Thyroid gland (tissue), 4 donors: ENCODE results near the gene CAPG. TPM values are rescaled to one million over a fixed set of nuclear protein-coding genes. Genes with fewer than 3 reads are reported as not detected.

ENCODE experiments used
- DNase-seq, 2 donors: peaks; one replicate each; pipeline ENCODE4 v3.0.0-alpha.2; 2019
- H3K27ac ChIP-seq, 3 donors: fragments of 200-600 bp; sonication (generic); 1 replicate in 2 of 3; 2 replicates in 1 of 3; pipeline ENCODE4 v1.5.1; 2016 to 2019; ENCODE audit warnings: mild to moderate bottlenecking in 1 of 3, moderate library complexity in 1 of 3
- H3K27me3 ChIP-seq: fragments of 200-600 bp; sonication (generic); one replicate; pipeline ENCODE4 v1.5.1; 2019
- H3K36me3 ChIP-seq, 2 donors: fragments of 200-600 bp; sonication (generic); one replicate each; pipeline ENCODE4 v1.5.1; 2016 to 2019
- H3K4me1 ChIP-seq, 2 donors: fragments of 200-600 bp; sonication (generic); one replicate each; pipeline ENCODE4 v1.5.1; 2017 to 2019
- H3K4me3 ChIP-seq, 3 donors: fragments of 200-600 bp; sonication (generic); replicated peaks in 1 of 3; 1 replicate in 2 of 3; 2 replicates in 1 of 3; pipeline ENCODE4 v1.5.1; 2016; ENCODE audit warnings: mild to moderate bottlenecking in 1 of 3
- H3K9me3 ChIP-seq: fragments of 200-600 bp; sonication (generic); one replicate; pipeline ENCODE4 v1.5.1; 2017
- CTCF ChIP-seq, 6 experiments: fragments of 200-600 bp in 3 of 6; fragments of 450-650 bp in 3 of 6; sonication (generic) in 3 of 6; IDR thresholded peaks; one replicate each; pipeline ENCODE4 v1.5.1; 2016 to 2019; ENCODE audit warnings: antibody characterized with exemption in 6 of 6, mild to moderate bottlenecking in 2 of 6, inconsistent platforms in 1 of 6, moderate library complexity in 1 of 6
- POLR2A ChIP-seq, 2 donors: fragments of 450-650 bp; IDR thresholded peaks; one replicate each; pipeline ENCODE4 v1.6.1; 2017; ENCODE audit warnings: antibody characterized with exemption in 2 of 2, mild to moderate bottlenecking in 2 of 2, moderate library complexity in 1 of 2
- WGBS, 2 donors: methylation state at CpG; one replicate each; pipeline ENCODE4 v1.1.5; 2017; 5-methylcytosine and 5-hydroxymethylcytosine counted together
- intact Hi-C: fragments of 100-400 bp; cut with DNase I; formaldehyde crosslinking; loops from one replicate; pipeline ENCODE4 v1.15.1; 2023
- total RNA-seq, 4 donors: library from RNA; depleted of rRNA; stranded (reverse); fragments of >200 nt; gene quantifications; one replicate each; pipeline ENCODE4 v1.2.3, GENCODE V29; 2016

Gene CAPG
- total RNA-seq = 100 to 1,000 TPM; 155 to 257 (median 225) TPM

DNA sequence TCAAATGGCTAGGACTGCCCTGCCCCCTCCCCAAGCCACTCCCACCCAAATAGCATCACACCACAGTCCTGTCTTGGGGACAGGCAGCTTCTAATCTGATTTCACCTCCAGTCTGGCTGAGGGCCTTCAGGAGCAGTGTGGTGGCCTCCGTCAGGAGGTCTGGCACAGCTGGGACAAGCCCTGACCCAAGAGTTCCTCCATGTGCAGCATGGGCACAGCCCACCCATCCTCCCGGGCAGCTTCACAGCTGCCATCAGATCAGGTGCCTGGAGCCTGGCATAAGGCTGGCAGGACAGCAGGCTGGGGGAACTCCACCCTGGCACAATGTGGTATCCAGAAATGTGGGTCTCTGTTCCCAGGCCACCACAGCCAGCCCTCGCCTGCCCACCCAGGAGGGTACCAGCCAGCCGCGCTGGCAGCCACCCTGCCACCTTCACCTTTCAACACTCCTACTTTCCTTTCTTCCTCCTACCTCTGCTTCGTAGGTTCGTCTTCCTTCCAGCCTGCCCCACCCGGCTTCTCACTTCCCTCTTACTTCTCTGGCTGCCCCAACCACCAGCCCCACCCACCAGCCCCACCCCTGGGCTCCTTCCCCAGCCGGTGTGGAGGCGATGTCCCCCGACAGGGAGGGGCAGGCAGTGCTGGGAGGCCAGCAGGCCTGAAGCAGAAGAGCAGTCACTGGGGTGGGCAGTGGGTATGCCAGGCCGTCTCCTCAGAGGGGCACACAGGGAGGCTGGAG is at the start of gene CAPG:
CAPG (minus strand) TSS at position 522 of the 739 bp plus-strand sequence. CDS start 8,221 bp downstream, outside the sequence.
- intact Hi-C loops = loop anchor here (10.0 kb wide), 1 partner anchor 55 kb away; the partner anchor contains the start of genes ELMOD3 and RETSAT
- WGBS, 2 donors = 48 to 50% methylated on average over 10 to 12 of the region's 12 CpGs
- Histone ChIP-seq H3K27ac (peak within 1 kb of the TSS; percentile 58 to 83 (median 80)), H3K4me3 (no peak within 1 kb of the TSS), H3K27me3 (no peaks in the 10 kb centered on the region), H3K9me3 (no peaks in the 10 kb centered on the region), H3K4me1 (peaks cover 63 to 75% of the 10 kb centered on the region in 2 donors), H3K36me3 (no peaks in the 10 kb centered on the region)
- peak; percentile 68 to 78 for DNase-seq
- TF ChIP-seq POLR2A (IDR thresholded peaks at IDR 0.05) (peak in 1 of 2 donors; percentile 12), CTCF (IDR thresholded peaks at IDR 0.05) (no peak)

DNA sequence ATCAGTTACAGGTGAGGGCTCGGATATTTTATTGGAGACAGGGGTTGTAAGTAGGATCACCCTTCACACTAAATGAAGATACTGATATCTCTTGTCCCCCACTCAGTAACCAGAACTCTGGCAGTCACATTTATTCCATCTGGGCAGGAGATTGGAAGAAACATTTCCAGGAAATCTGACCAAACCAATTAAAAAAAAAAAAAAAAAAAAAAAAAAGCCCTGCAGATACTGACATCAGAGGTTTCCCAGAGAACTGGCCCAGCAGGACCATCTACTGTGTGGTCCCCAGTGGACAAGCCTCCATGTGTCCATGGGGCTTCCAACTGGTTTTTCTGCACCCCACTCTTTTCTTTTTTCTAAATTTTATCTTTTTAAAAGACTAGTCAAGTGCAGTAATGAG is 49.6 kb upstream of the CAPG start:
- Histone ChIP-seq H3K4me3 (no peak overlapping the region), H3K36me3 (no peaks in the 10 kb centered on the region), H3K27ac (no peak overlapping the region), H3K27me3 (no peaks in the 10 kb centered on the region), H3K9me3 (no peaks in the 10 kb centered on the region), H3K4me1 (no peaks in the 10 kb centered on the region)
- intact Hi-C loops = no loop called here
- DNase-seq = no peak
- no peak for TF ChIP-seq CTCF (IDR thresholded peaks at IDR 0.05)
- no peak for TF ChIP-seq POLR2A (IDR thresholded peaks at IDR 0.05)
- 86 to 91% methylated on average over 1 of the region's 1 CpG for WGBS, 2 donors

GRCh38 chr2:85458601-85459563 is 48.7 kb upstream of the CAPG start:
- intact Hi-C loops = no loop called here
- TF ChIP-seq POLR2A (IDR thresholded peaks at IDR 0.05) (no peak), CTCF (IDR thresholded peaks at IDR 0.05) (no peak)
- DNase-seq = no peak
- Histone ChIP-seq H3K36me3 (no peaks in the 10 kb centered on the region), H3K4me1 (no peaks in the 10 kb centered on the region), H3K27me3 (no peaks in the 10 kb centered on the region), H3K4me3 (no peak overlapping the region), H3K9me3 (no peaks in the 10 kb centered on the region), H3K27ac (no peak overlapping the region)
- WGBS, 2 donors = 82 to 84% methylated on average over 12 of the region's 12 CpGs

DNA sequence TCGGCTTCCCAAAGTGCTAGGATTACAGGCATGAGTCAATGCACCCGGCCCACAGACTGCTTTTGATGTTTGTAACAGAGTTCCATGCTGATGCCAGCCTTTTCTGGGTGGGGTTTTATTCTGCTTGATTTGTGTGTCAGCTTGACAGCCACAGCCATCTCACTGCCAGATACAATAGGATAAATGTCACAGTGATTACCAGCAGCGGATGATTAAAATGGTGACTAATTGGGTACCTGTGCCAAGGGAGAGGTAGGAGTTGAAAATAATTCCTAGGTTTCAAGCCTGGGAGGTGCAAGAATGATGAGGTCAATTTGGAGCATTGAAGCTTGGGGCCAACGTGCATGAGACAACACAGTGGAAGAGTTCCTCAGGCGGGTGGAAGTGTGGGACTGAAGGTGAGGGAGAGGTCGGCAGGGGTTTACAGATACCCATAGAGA is 47.7 kb upstream of the CAPG start:
- no peaks in the 10 kb centered on the region for H3K9me3 ChIP-seq
- H3K27me3 ChIP-seq = no peaks in the 10 kb centered on the region
- H3K36me3 ChIP-seq = no peaks in the 10 kb centered on the region
- 84 to 86% methylated on average over 6 of the region's 6 CpGs for WGBS, 2 donors
- TF ChIP-seq CTCF (IDR thresholded peaks at IDR 0.05) (no peak), POLR2A (IDR thresholded peaks at IDR 0.05) (no peak)
- no peak overlapping the region for H3K27ac ChIP-seq
- intact Hi-C loops = no loop called here
- no peak overlapping the region for H3K4me3 ChIP-seq
- no peak for DNase-seq
- no peaks in the 10 kb centered on the region for H3K4me1 ChIP-seq
